Measurements from ENCODE around the gene ANKRD44. TPM values are rescaled to one million over a fixed set of nuclear protein-coding genes. Genes with fewer than 3 reads are reported as not detected.

Gene ANKRD44
- total RNA-seq, 2 experiments from 2014 or later: 188 to 224 TPM

DNA sequence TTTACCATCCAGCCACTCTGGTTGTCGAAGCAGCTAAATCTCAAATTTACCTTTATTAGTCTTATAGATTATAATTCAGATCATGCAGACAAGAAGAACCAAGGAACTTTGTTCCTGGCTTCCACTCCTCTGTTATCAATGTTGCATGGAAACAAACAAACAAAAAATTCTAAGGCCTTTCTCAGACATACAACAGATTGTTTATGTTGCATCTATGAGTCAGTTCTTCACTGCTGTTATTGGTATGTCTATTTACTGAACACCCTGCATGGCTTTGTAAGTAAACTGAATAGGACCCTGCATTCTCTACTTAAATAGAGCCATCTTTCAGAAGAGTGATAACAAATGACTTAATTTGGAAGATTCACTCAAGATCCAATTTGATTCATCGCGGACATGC lies 1.6 kb upstream of the ANKRD44 start:
- ATAC-seq (no peak), DNase-seq (no peak)
- no peak overlapping the region for H3K4me3 Mint-ChIP-seq
- peaks cover 21% of the 10 kb centered on the region for H3K36me3 Mint-ChIP-seq (ENCODE audit: low read depth)
- ChIA-PET POLR2A (interaction anchor here (1.5 to 9.6 kb wide), 4 partner anchors 15 to 104 kb away, joined by 3 to 226 read pairs (median 60); no protein-coding TSS in a partner anchor), CTCF (interaction anchor here (1.0 to 6.2 kb wide), 15 partner anchors 10 to 199 kb away, joined by 3 to 69 read pairs (median 5); no protein-coding TSS in a partner anchor)
- no peaks in the 10 kb centered on the region for H3K9me3 Mint-ChIP-seq (ENCODE audit: insufficient read depth)
- peak overlapping the region; percentile 87 for H3K27ac Mint-ChIP-seq
- H3K4me1 Mint-ChIP-seq (ENCODE audit: low read depth): peaks cover 40% of the 10 kb centered on the region
- H3K27me3 Mint-ChIP-seq (ENCODE audit: low read depth): no peaks in the 10 kb centered on the region

DNA sequence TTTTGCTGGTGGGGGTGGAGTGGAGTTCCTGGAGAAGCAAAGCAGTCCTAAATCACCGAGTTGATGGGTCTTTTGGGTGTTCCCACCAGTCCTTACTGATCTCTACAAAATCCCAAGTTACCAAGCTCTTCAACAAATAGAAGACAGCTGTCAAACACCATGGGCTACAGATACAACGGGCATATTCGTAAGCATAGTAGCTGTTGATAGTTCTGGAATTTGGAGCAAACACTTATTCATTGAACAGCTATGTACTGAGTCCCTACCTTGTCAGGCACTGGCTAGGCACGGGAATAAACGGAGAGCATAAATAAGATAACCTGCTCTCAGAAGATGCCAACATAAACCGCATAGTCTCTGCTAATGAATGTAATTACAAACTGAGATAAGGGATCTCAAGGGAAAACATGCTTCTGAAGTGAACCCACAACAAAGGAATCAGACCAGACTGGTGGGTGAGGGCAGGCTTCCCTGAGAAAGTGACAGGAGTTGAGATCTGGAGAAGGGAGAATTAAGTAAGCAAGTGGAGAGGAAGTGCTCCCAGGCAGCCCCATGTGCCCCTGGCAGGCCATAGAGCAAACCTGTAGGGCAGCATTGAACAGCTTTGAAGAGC lies 947 bp upstream of the ANKRD44 start:
- ATAC-seq (no peak), DNase-seq (no peak)
- ChIA-PET CTCF (interaction anchor here (0.8 to 6.2 kb wide), 30 partner anchors 8 to 203 kb away, joined by 3 to 69 read pairs (median 5); no protein-coding TSS in a partner anchor), POLR2A (interaction anchor here (0.6 to 9.6 kb wide), 13 partner anchors 12 to 1077 kb away, joined by 3 to 226 read pairs (median 3); no protein-coding TSS in a partner anchor)
- peaks cover 47% of the 10 kb centered on the region for H3K4me1 Mint-ChIP-seq (ENCODE audit: low read depth)
- H3K36me3 Mint-ChIP-seq (ENCODE audit: low read depth): peaks cover 24% of the 10 kb centered on the region
- H3K9me3 Mint-ChIP-seq (ENCODE audit: insufficient read depth): no peaks in the 10 kb centered on the region
- no peaks in the 10 kb centered on the region for H3K27me3 Mint-ChIP-seq (ENCODE audit: low read depth)
- H3K27ac Mint-ChIP-seq: peak overlapping the region; percentile 87
- peak overlapping the region; percentile 81 for H3K4me3 Mint-ChIP-seq

DNA sequence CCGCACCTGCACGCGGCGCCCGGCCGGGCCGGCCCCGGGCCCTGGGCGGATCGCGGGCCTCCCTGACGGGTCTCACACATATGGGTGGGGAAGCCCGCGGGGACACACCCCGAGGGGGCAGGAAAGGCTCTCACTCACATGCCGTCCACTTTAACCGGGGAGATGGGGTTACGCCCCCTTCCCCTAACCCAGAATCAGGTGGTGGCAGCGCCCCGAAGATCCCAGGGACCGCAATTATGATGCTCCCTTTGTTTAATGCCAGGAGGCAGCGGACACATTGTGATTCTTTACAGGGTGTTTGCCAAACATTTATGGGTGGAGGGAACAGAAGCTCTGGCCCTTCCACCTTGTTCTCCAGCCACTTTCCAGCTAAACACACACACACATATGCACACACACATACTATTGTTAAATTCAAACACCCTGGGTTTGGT lies 424 bp upstream of the ANKRD44 start:
- ATAC-seq (no peak), DNase-seq (no peak)
- H3K36me3 Mint-ChIP-seq (ENCODE audit: low read depth): peaks cover 29% of the 10 kb centered on the region
- no peaks in the 10 kb centered on the region for H3K27me3 Mint-ChIP-seq (ENCODE audit: low read depth)
- H3K4me1 Mint-ChIP-seq (ENCODE audit: low read depth): peaks cover 52% of the 10 kb centered on the region
- peak overlapping the region; percentile 87 for H3K27ac Mint-ChIP-seq
- no peaks in the 10 kb centered on the region for H3K9me3 Mint-ChIP-seq (ENCODE audit: insufficient read depth)
- ChIA-PET POLR2A (interaction anchor here (0.6 to 9.6 kb wide), 14 partner anchors 13 to 1076 kb away, joined by 3 to 226 read pairs (median 5); no protein-coding TSS in a partner anchor), CTCF (interaction anchor here (0.8 to 6.2 kb wide), 29 partner anchors 8 to 202 kb away, joined by 3 to 69 read pairs (median 5); no protein-coding TSS in a partner anchor)
- H3K4me3 Mint-ChIP-seq: peak overlapping the region; percentile 81

DNA sequence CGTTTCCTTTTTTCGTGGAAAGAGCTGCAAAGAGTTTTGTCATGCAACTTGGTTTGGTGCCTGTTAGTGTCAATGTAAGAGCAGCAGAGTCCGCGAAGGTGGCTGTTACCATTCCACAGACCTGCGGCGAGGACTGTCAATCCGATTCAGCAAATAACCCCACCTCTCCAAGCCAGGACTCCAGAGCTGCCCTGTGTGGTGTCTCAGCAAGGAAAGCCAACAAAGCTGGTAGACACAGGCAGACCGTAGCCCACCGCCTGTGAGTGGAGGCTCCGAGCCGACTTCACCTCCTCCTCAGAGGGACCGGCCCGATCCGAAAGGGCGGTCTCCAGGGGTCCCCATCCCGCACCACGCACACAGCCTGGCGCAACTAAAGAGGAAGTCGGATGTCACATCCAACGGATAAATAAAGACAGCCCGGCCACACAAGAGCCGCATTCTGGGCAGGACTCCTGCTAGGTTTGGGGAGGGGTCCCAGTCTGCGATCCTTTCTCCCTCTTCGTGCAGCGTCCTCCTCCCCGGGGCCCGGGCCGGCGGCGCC lies 819 bp downstream of the ANKRD44 start:
- ChIA-PET POLR2A (interaction anchor here (0.6 to 9.6 kb wide), 32 partner anchors 12 to 1050 kb away, joined by 3 to 226 read pairs (median 6); no protein-coding TSS in a partner anchor), CTCF (interaction anchor here (0.8 to 8.2 kb wide), 17 partner anchors 9 to 382 kb away, joined by 3 to 78 read pairs (median 5); no protein-coding TSS in a partner anchor)
- no peaks in the 10 kb centered on the region for H3K9me3 Mint-ChIP-seq (ENCODE audit: insufficient read depth)
- H3K36me3 Mint-ChIP-seq (ENCODE audit: low read depth): peaks cover 40% of the 10 kb centered on the region
- DNase-seq (peak; percentile 79), ATAC-seq (peak; percentile 10)
- H3K27me3 Mint-ChIP-seq (ENCODE audit: low read depth): no peaks in the 10 kb centered on the region
- peak overlapping the region; percentile 95 for H3K4me3 Mint-ChIP-seq
- H3K27ac Mint-ChIP-seq: peak overlapping the region; percentile 95
- peaks cover 57% of the 10 kb centered on the region for H3K4me1 Mint-ChIP-seq (ENCODE audit: low read depth)

DNA sequence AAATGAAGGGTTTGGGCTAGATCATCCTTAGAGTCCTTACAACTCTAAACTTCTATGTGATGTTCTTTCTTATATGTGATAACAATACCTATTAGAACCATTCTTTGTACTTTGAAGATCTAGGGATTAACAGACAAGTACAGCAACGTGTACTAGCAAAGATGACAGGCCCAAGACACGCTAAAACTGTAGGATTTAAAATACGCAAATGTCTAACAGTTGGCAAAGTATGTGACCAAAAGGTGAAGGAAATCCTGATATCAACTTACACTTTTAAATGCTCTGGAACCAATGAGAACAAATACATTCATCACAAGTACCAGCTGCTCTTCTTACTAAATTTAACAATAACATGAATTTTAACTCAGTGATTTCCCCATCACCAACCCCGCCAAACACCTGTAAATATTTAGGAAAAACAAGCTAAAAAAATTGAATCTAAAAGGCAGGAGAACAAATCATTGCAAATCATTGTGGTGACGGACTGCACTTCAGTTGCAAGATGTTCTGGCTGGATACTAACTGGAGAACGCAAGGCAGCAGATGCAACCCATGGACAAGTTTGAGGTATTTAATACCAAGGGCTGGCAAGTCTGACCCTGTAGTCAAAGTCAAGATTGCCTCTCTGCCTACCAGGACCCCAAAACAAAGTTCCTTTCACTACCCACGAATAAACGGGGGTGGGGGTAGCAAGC lies 1.4 kb downstream of the ANKRD44 start:
- CTCF ChIA-PET: interaction anchor here (0.7 to 8.2 kb wide), 26 partner anchors 10 to 382 kb away, joined by 3 to 78 read pairs (median 4); no protein-coding TSS in a partner anchor
- peak overlapping the region; percentile 95 for H3K27ac Mint-ChIP-seq

DNA sequence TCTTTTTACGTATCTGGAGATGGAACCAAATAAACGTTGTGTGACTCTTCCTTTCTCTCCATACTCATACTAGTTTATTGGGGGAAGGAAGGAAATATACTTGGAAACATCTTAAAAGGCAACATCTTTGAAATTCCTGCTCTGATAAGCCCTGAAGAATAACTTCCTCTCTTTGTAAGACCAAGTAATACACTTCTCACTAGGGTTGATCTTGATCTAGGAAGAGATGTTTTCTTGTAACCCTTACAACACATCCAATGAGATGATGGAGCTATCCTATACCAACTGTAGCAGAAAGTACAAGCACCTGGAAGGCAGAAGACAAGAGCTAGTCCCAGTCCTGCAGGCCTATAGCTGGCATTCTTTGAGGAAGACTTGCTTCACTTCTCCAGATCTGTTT lies 2.0 kb downstream of the ANKRD44 start:
- peak overlapping the region; percentile 95 for H3K4me3 Mint-ChIP-seq
- CTCF ChIA-PET: interaction anchor here (0.6 to 8.2 kb wide), 24 partner anchors 11 to 381 kb away, joined by 3 to 78 read pairs (median 5); no protein-coding TSS in a partner anchor
- peak overlapping the region; percentile 95 for H3K27ac Mint-ChIP-seq
- H3K27me3 Mint-ChIP-seq (ENCODE audit: low read depth): no peaks in the 10 kb centered on the region
- DNase-seq: no peak
- H3K9me3 Mint-ChIP-seq (ENCODE audit: insufficient read depth): no peaks in the 10 kb centered on the region
- H3K4me1 Mint-ChIP-seq (ENCODE audit: low read depth): peaks cover 63% of the 10 kb centered on the region
- peaks cover 45% of the 10 kb centered on the region for H3K36me3 Mint-ChIP-seq (ENCODE audit: low read depth)
- ATAC-seq: no peak
- POLR2A ChIA-PET: interaction anchor here (0.6 to 9.6 kb wide), 33 partner anchors 11 to 195 kb away, joined by 3 to 226 read pairs (median 7); no protein-coding TSS in a partner anchor

More for the DNA sequence above, 1.4 kb downstream of the ANKRD44 start:
- peaks cover 45% of the 10 kb centered on the region for H3K36me3 Mint-ChIP-seq (ENCODE audit: low read depth)
- no peak for ATAC-seq
- H3K4me1 Mint-ChIP-seq (ENCODE audit: low read depth): peaks cover 59% of the 10 kb centered on the region
- H3K27me3 Mint-ChIP-seq (ENCODE audit: low read depth): no peaks in the 10 kb centered on the region
- POLR2A ChIA-PET: interaction anchor here (0.6 to 9.6 kb wide), 36 partner anchors 11 to 1049 kb away, joined by 3 to 226 read pairs (median 6); no protein-coding TSS in a partner anchor
- H3K4me3 Mint-ChIP-seq: peak overlapping the region; percentile 95
- no peaks in the 10 kb centered on the region for H3K9me3 Mint-ChIP-seq (ENCODE audit: insufficient read depth)
- no peak for DNase-seq

DNA sequence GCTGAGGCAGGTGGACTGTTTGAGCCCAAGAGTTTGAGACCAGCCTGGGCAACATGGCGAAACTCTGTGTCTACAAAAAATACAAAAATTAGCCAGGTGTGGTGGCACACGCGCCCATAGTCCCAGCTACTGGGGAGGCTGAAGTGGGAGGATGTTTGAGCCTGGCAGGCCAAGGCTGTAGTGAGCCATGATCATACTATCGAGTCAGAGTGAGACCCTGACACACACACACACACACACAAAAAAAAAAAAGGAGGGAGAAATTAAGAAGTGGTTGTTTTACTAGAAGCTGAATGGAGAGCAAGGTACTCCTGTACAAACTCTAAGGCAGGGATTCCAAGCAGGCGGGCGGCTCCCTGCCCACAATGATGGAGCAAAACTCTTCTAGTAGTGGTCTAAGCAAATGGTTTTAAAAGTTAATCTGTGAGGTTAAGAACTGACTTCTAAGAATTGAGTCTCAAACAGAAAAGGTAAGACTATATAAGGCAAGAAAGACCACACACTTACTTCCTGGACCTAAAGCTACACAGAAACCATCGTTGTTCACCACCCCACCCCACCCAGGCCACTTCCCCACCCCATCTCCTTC lies 2.6 kb downstream of the ANKRD44 start:
- peaks cover 68% of the 10 kb centered on the region for H3K4me1 Mint-ChIP-seq (ENCODE audit: low read depth)
- H3K27me3 Mint-ChIP-seq (ENCODE audit: low read depth): no peaks in the 10 kb centered on the region
- peaks cover 48% of the 10 kb centered on the region for H3K36me3 Mint-ChIP-seq (ENCODE audit: low read depth)
- CTCF ChIA-PET: interaction anchor here (0.6 to 8.2 kb wide), 27 partner anchors 11 to 380 kb away, joined by 3 to 78 read pairs (median 5); no protein-coding TSS in a partner anchor
- DNase-seq: peak; percentile 84
- H3K4me3 Mint-ChIP-seq: peak overlapping the region; percentile 95
- POLR2A ChIA-PET: interaction anchor here (0.6 to 9.6 kb wide), 34 partner anchors 12 to 1140 kb away, joined by 3 to 226 read pairs (median 5); partner anchors contain the start of gene PGAP1
- H3K9me3 Mint-ChIP-seq (ENCODE audit: insufficient read depth): no peaks in the 10 kb centered on the region
- H3K27ac Mint-ChIP-seq: peak overlapping the region; percentile 95
- ATAC-seq: peak; percentile 44

DNA sequence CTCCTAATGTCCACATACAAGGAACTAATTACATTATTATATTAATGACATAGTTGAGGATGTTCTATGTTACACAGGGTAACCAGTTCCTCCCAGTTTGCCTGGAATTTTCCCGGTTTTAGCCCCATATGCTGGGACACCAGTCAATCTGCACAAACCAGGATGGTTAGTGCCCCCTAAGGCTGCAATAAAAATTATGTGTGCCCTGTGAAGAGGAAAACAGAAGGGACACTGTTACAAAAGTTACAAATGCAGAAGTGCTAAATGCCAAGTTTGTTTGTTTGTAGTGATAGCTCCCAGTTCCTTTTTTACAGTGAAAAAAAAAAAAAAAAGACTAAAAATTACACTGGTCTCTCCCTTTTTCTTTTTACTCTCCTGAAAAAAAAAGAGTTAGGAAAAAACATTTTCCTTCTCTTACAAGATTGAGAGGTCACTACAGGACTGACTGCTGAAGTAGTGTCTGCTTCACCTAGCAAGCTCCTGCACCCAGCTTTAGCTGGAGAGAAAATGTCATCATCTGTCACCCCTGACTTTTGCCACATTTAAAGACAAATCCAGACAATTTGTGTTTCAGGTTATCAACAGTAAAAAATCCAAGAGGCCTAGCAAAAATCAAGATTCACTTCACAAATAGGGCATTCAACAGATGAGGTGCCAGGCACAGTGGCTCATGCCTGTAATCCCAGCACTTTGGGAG lies 3.2 kb downstream of the ANKRD44 start:
- CTCF ChIA-PET: interaction anchor here (0.7 to 8.2 kb wide), 18 partner anchors 12 to 194 kb away, joined by 3 to 78 read pairs (median 6); no protein-coding TSS in a partner anchor
- peak overlapping the region; percentile 95 for H3K4me3 Mint-ChIP-seq
- POLR2A ChIA-PET: interaction anchor here (0.6 to 9.6 kb wide), 22 partner anchors 12 to 1139 kb away, joined by 3 to 226 read pairs (median 6); partner anchors contain the start of gene PGAP1
- DNase-seq (no peak), ATAC-seq (no peak)
- H3K9me3 Mint-ChIP-seq (ENCODE audit: insufficient read depth): no peaks in the 10 kb centered on the region
- peaks cover 69% of the 10 kb centered on the region for H3K4me1 Mint-ChIP-seq (ENCODE audit: low read depth)
- no peaks in the 10 kb centered on the region for H3K27me3 Mint-ChIP-seq (ENCODE audit: low read depth)
- peaks cover 54% of the 10 kb centered on the region for H3K36me3 Mint-ChIP-seq (ENCODE audit: low read depth)
- peak overlapping the region; percentile 95 for H3K27ac Mint-ChIP-seq

DNA sequence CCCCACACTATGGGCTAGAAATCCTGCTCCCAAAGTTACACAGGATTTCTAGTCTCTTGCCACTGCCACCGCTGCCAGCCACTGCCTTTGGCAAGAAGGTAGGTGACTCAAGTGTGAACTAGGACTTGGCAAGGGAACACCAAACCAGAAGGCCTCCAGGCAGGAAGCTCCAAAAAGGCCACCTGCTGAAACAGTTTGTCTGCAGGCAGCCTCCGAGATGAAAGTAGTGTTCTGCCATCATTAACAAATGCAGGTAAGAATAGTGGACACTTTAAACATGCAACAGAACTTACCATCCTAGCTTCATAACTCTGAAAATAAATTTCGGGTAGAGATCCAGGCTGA lies 3.9 kb downstream of the ANKRD44 start:
- CTCF ChIA-PET: interaction anchor here (0.7 to 8.2 kb wide), 12 partner anchors 11 to 193 kb away, joined by 3 to 78 read pairs (median 5); no protein-coding TSS in a partner anchor
- ATAC-seq (no peak), DNase-seq (peak; percentile 49)
- Mint-ChIP-seq H3K4me1 (ENCODE audit: low read depth) (peaks cover 68% of the 10 kb centered on the region), H3K27ac (peak overlapping the region; percentile 95), H3K9me3 (ENCODE audit: insufficient read depth) (no peaks in the 10 kb centered on the region), H3K4me3 (peak overlapping the region; percentile 95), H3K27me3 (ENCODE audit: low read depth) (no peaks in the 10 kb centered on the region), H3K36me3 (ENCODE audit: low read depth) (peaks cover 60% of the 10 kb centered on the region)
- POLR2A ChIA-PET: interaction anchor here (1.3 to 9.6 kb wide), 7 partner anchors 11 to 116 kb away, joined by 5 to 226 read pairs (median 40); no protein-coding TSS in a partner anchor

DNA sequence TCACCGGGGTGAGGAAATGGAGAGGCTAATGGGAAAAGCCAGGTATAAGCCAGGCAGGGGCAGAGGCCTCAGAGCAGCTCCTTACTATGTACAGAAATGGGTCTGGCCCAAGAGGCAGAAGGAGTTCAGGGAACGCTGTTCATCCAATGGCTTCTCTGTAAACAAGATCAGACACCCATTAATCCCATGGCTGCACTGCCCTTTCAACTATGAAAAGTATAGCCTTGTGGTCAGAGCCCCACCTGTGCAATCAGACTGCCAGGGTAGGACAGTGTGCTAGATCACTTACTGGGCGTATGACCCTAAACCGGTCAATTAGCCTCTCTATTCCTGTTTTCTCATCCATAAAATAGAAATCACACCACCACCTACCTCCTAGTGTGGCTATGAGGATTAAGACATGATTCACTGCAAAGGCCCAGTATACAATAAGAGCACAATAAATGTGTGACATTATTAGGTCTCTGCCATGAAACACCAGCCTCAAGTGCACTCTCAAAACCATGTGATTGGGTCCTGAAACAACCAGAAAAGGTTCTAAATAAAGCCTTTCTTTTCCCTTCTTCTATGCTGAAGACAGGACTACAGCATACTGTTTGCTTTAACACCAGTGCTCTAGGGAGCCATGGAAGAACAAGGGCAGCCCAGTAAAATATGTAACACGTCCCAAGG lies 4.4 kb downstream of the ANKRD44 start:
- DNase-seq: no peak
- ChIA-PET CTCF (interaction anchor here (0.7 to 8.2 kb wide), 14 partner anchors 11 to 193 kb away, joined by 3 to 78 read pairs (median 6); no protein-coding TSS in a partner anchor), POLR2A (interaction anchor here (0.7 to 9.6 kb wide), 11 partner anchors 10 to 379 kb away, joined by 3 to 226 read pairs (median 11); no protein-coding TSS in a partner anchor)
- Mint-ChIP-seq H3K27ac (peak overlapping the region; percentile 95), H3K27me3 (ENCODE audit: low read depth) (no peaks in the 10 kb centered on the region), H3K4me3 (peak overlapping the region; percentile 95), H3K4me1 (ENCODE audit: low read depth) (peaks cover 68% of the 10 kb centered on the region), H3K36me3 (ENCODE audit: low read depth) (peaks cover 63% of the 10 kb centered on the region), H3K9me3 (ENCODE audit: insufficient read depth) (no peaks in the 10 kb centered on the region)
- ATAC-seq: no peak

Measured in activated CD8-positive, alpha-beta T cell treated with anti-CD3 and anti-CD28 coated beads, Interleukin-2, amount 10 ng/mL, durations not matched to agents 7 days and 5 days (primary cell).